Esophagus squamous epithelium (tissue), 4 donors: ENCODE results near the gene TTC21A.

Source experiments
- POLR2A ChIP-seq, 4 donors: fragments of 450-650 bp; IDR thresholded peaks; one replicate each; pipeline ENCODE4 v1.6.1; 2017; ENCODE audit warnings: antibody characterized with exemption in 4 of 4, mild to moderate bottlenecking in 4 of 4, moderate library complexity in 3 of 4
- TF ChIP-seq, protein P1 (sequence below), 6 experiments: fragments of 450-650 bp in 4 of 6; fragments of 200-600 bp in 2 of 6; sonication (generic) in 2 of 6; IDR thresholded peaks; one replicate each; pipeline ENCODE4 v1.5.1; 2016 to 2019; ENCODE audit warnings: antibody characterized with exemption in 6 of 6, mild to moderate bottlenecking in 4 of 6, moderate library complexity in 4 of 6

DNA sequence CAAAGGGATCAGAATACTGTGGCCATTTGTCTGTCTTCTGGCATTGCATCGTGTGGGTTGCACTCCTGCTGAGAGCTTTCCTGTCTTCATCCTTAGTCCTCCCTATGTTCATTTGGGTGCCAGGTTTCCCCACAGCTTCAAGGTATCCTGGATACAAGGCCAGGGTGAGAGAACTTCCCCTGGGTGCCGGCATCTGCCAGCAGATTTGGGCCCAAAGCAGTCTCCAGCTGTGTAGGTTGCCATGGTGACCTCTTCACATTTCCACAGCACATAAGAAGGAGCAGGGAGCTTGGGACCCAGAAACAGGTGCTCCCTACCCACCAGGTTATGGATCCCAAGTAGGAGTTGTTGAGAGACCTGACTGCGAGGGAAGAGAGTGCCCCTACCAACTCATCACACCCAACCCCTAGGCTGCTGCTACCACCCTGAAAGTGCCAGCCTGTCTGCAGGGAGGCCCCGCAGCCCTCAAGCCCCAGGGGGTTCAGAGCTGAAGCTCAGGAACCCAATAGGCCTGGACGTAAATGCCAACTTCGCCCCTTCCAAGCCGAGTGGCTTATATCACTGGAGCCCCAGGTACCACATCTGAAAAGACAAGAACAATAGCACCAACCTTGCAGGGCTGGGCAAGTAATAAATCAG lies 19.9 kb downstream of the TTC21A start:
- TF ChIP-seq, protein P1, sequence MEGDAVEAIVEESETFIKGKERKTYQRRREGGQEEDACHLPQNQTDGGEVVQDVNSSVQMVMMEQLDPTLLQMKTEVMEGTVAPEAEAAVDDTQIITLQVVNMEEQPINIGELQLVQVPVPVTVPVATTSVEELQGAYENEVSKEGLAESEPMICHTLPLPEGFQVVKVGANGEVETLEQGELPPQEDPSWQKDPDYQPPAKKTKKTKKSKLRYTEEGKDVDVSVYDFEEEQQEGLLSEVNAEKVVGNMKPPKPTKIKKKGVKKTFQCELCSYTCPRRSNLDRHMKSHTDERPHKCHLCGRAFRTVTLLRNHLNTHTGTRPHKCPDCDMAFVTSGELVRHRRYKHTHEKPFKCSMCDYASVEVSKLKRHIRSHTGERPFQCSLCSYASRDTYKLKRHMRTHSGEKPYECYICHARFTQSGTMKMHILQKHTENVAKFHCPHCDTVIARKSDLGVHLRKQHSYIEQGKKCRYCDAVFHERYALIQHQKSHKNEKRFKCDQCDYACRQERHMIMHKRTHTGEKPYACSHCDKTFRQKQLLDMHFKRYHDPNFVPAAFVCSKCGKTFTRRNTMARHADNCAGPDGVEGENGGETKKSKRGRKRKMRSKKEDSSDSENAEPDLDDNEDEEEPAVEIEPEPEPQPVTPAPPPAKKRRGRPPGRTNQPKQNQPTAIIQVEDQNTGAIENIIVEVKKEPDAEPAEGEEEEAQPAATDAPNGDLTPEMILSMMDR (IDR thresholded peaks at IDR 0.05): no peak
- no peak for TF ChIP-seq POLR2A (IDR thresholded peaks at IDR 0.05)
